Natural killer cell (primary cell): ENCODE results near the gene IKZF2. TPM values are rescaled to one million over a fixed set of nuclear protein-coding genes. Genes with fewer than 3 reads are reported as not detected.

Source experiments
- ATAC-seq, 3 donors: fragments of 150-1000 bp in 2 of 3; fragments of 200-7000 bp in 1 of 3; cut with Tn5 transposase; 1 replicate in 1 of 3; 2 replicates in 2 of 3; pipeline ENCODE4 v1.10.0; 2021; ENCODE audit warnings: mild to moderate bottlenecking in 2 of 3, moderate library complexity in 2 of 3
- DNase-seq, 2 donors: peaks; one replicate each; pipeline versions ENCODE4 v3.0.0 to v3.0.0-alpha.2; 2013 to 2021; ENCODE audit warnings: mixed read lengths in 1 of 2
- H3K27ac ChIP-seq: one replicate; pipeline ENCODE4 v1.5.1; 2013; ENCODE audit warnings: mild to moderate bottlenecking, low read length
- H3K27me3 ChIP-seq: one replicate; pipeline ENCODE4 v1.6.1; 2013; ENCODE audit warnings: low read length; ENCODE audit not compliant: control insufficient read depth, insufficient read depth
- H3K36me3 ChIP-seq: one replicate; pipeline ENCODE4 v1.6.1; 2013; ENCODE audit warnings: low read length; ENCODE audit not compliant: control insufficient read depth, insufficient read depth
- H3K4me1 ChIP-seq: one replicate; pipeline ENCODE4 v1.6.1; 2013; ENCODE audit warnings: low read length; ENCODE audit not compliant: control insufficient read depth, insufficient read depth
- H3K4me3 ChIP-seq: one replicate; pipeline ENCODE4 v1.5.1; 2013; ENCODE audit warnings: low read length
- H3K9me3 ChIP-seq: one replicate; pipeline ENCODE4 v1.6.1; 2013; ENCODE audit warnings: low read length; ENCODE audit not compliant: control insufficient read depth, insufficient read depth
- H3K27ac Mint-ChIP-seq, 2 donors: one replicate each; pipeline ENCODE4 v1.8.0; 2022; ENCODE audit warnings: mild to moderate bottlenecking in 2 of 2, mixed read lengths in 2 of 2, moderate library complexity in 1 of 2
- H3K27me3 Mint-ChIP-seq, 2 donors: one replicate each; pipeline ENCODE4 v1.8.0; 2022; ENCODE audit warnings: low read depth in 2 of 2, mixed read lengths in 2 of 2
- H3K36me3 Mint-ChIP-seq: one replicate; pipeline ENCODE4 v1.8.0; 2022; ENCODE audit warnings: mixed read lengths
- H3K4me1 Mint-ChIP-seq, 2 donors: one replicate each; pipeline ENCODE4 v1.8.0; 2022; ENCODE audit warnings: mixed read lengths in 2 of 2
- H3K4me3 Mint-ChIP-seq: one replicate; pipeline ENCODE4 v1.8.0; 2022; ENCODE audit warnings: mild to moderate bottlenecking, moderate library complexity, mixed read lengths
- H3K9me3 Mint-ChIP-seq, 2 donors: one replicate each; pipeline ENCODE4 v1.8.0; 2022; ENCODE audit warnings: mixed read lengths in 2 of 2
- CTCF ChIP-seq: fragments of 200-600 bp; IDR thresholded peaks from one replicate; pipeline ENCODE4 v1.8.0; 2022; ENCODE audit warnings: antibody characterized with exemption
- WGBS: methylation state at CpG from one replicate; pipeline ENCODE4 v1.1.7; 2013; ENCODE audit warnings: missing lambda C conversion rate; ENCODE audit not compliant: insufficient coverage; 5-methylcytosine and 5-hydroxymethylcytosine counted together
- intact Hi-C: fragments of 100-400 bp; cut with micrococcal nuclease; formaldehyde crosslinking; loops from one replicate; pipeline ENCODE4 v1.14.2; 2022
- total RNA-seq, 4 donors: library from RNA; stranded (reverse); fragments of 120-200 nt in 1 of 4; gene quantifications; one replicate each; pipeline versions ENCODE4 v1.2.3 to v1.2.4, GENCODE V29; 2013 to 2022

The IKZF2 gene
- total RNA-seq, 3 donors from 2014 or later (not counting 1 experiment from before 2014, with no cell fraction given): 74.4 to 162 (median 133) TPM

DNA sequence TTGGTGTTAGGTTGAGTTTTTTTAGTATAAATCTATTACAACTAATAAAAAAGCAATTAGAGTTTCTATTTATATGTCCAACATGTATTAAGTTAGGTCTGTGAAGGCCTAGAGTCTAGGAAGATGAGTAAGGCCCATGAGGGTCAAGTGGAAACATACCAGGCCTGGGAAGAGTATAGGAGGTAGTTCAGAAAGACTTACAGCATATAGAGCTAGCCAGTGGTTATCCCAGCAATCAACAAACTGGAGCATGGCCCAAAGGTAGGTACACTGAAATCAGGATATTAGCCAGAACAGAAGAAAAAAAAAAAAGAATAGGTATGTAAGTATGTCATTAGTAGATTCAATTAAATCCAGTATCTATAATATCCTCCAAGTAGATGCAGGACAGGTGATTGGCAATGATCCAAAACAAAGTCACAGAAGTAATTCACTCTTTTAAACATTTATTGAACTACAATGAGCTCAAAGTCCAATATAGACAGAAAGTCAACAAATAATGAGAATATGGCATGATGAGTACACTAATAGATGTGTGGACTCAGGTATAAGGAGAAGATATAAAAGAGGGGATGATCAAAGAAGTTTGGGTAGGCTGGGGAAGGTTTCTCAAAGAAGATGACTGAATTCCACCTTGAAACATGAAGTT lies 70.3 kb downstream of the IKZF2 start:
- TF ChIP-seq CTCF: no peak
- Histone ChIP-seq H3K4me1 (no peaks in the 10 kb centered on the region), H3K27ac (no peak overlapping the region), H3K36me3 (no peaks in the 10 kb centered on the region), H3K27me3 (no peaks in the 10 kb centered on the region), H3K9me3 (no peaks in the 10 kb centered on the region), H3K4me3 (no peak overlapping the region)
- DNase-seq: no peak
- Mint-ChIP-seq H3K27me3 (no peaks in the 10 kb centered on the region), H3K4me3 (no peak overlapping the region), H3K4me1 (peaks cover 56 to 62% of the 10 kb centered on the region in 2 donors), H3K9me3 (no peaks in the 10 kb centered on the region), H3K27ac (peak overlapping the region; percentile 30 to 74), H3K36me3 (no peaks in the 10 kb centered on the region)
- ATAC-seq: no peak
- intact Hi-C loops: no loop called here

- Mint-ChIP-seq H3K4me3 (peak overlapping the region; percentile 32), H3K4me1 (peaks cover 45 to 51% of the 10 kb centered on the region in 2 donors), H3K36me3 (no peaks in the 10 kb centered on the region), H3K9me3 (no peaks in the 10 kb centered on the region), H3K27ac (peak overlapping the region in 1 of 2 donors; percentile 74), H3K27me3 (no peaks in the 10 kb centered on the region)
- ATAC-seq (no peak), DNase-seq (no peak)
- Histone ChIP-seq H3K4me3 (no peak overlapping the region), H3K4me1 (no peaks in the 10 kb centered on the region), H3K36me3 (no peaks in the 10 kb centered on the region), H3K27me3 (no peaks in the 10 kb centered on the region), H3K27ac (no peak overlapping the region), H3K9me3 (no peaks in the 10 kb centered on the region)
- no peak for TF ChIP-seq CTCF
- intact Hi-C loops: no loop called here
Observed at GRCh38 chr2:213079756-213080155, 71.7 kb downstream of the IKZF2 start.

GRCh38 chr2:213078686-213079085 lies 72.7 kb downstream of the IKZF2 start:
- no peaks in the 10 kb centered on the region for H3K36me3 ChIP-seq
- no peak overlapping the region for H3K4me3 ChIP-seq
- 100% methylated on average over 1 of the region's 1 CpG for WGBS
- H3K27ac ChIP-seq: no peak overlapping the region
- no peak for TF ChIP-seq CTCF
- H3K27ac Mint-ChIP-seq: peak overlapping the region; percentile 52 to 74
- peaks cover 38 to 49% of the 10 kb centered on the region in 2 donors for H3K4me1 Mint-ChIP-seq
- no peaks in the 10 kb centered on the region for H3K27me3 ChIP-seq
- ATAC-seq (peak in 1 of 3 donors; percentile 36), DNase-seq (no peak)
- no peaks in the 10 kb centered on the region for H3K36me3 Mint-ChIP-seq
- no peaks in the 10 kb centered on the region for H3K9me3 Mint-ChIP-seq
- H3K4me3 Mint-ChIP-seq: peak overlapping the region; percentile 29
- intact Hi-C loops: no loop called here
- H3K9me3 ChIP-seq: no peaks in the 10 kb centered on the region
- no peaks in the 10 kb centered on the region for H3K4me1 ChIP-seq
- H3K27me3 Mint-ChIP-seq: no peaks in the 10 kb centered on the region

DNA sequence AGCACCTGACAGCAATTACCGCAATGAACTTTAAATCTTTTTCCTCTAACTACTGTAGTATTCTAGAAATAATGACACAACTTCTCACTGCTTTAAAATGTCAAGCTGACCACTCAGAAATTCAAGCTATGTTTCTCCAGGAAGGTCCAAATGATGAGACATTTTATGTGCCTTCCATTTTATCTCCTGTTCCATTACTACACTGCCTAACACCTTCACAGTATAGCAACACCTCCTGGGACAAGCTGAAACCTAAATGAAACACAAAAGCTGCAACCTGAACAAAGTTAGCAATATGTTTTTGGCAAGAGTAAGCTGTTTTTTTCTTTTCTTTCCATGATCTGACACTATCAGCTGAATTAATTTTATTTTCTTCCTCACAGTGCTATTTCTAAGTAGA lies 81.9 kb downstream of the IKZF2 start:
- H3K4me1 Mint-ChIP-seq: peaks cover 74 to 89% of the 10 kb centered on the region in 2 donors
- Histone ChIP-seq H3K27ac (no peak overlapping the region), H3K36me3 (no peaks in the 10 kb centered on the region), H3K4me1 (peaks cover 4% of the 10 kb centered on the region), H3K9me3 (no peaks in the 10 kb centered on the region), H3K27me3 (no peaks in the 10 kb centered on the region), H3K4me3 (no peak overlapping the region)
- no peaks in the 10 kb centered on the region for H3K36me3 Mint-ChIP-seq
- peak overlapping the region; percentile 38 for H3K4me3 Mint-ChIP-seq
- H3K27me3 Mint-ChIP-seq: no peaks in the 10 kb centered on the region
- DNase-seq: no peak
- no peak for TF ChIP-seq CTCF
- intact Hi-C loops: loop anchor here (2.0 kb wide), 1 partner anchor 35 kb away; no protein-coding TSS in a partner anchor
- H3K27ac Mint-ChIP-seq: peak overlapping the region; percentile 57 to 80
- no peaks in the 10 kb centered on the region for H3K9me3 Mint-ChIP-seq
- 89% methylated on average over 1 of the region's 1 CpG for WGBS
- ATAC-seq: peak in 2 of 3 donors; percentile 55 to 57
